B cell (primary cell): ENCODE results near the gene TRPM8. TPM values are rescaled to one million over a fixed set of nuclear protein-coding genes. Genes with fewer than 3 reads are reported as not detected.

ENCODE experiments used
- ATAC-seq: fragments of 200-7000 bp; cut with Tn5 transposase; one replicate; pipeline ENCODE4 v1.10.0; 2021; ENCODE audit warnings: low read depth, mild to moderate bottlenecking, moderate number of reproducible peaks, moderate library complexity
- CTCF ChIA-PET: fragments of 350-600 bp; sonication (Branson Sonifier 250); formaldehyde crosslinking; loops from one replicate; lab custom pipeline; 2021; ENCODE audit warnings: antibody characterized with exemption, inconsistent platforms; lab: Charles Lee
- POLR2A ChIA-PET: fragments of 350-600 bp; sonication (Branson Sonifier 250); formaldehyde crosslinking; loops from one replicate; lab custom pipeline; 2021; ENCODE audit warnings: antibody characterized with exemption; lab: Charles Lee
- DNase-seq: peaks from one replicate; pipeline ENCODE4 v3.0.0; 2013
- H2AFZ ChIP-seq: 2 replicates; pipeline ENCODE4 v1.6.1; 2012; ENCODE audit warnings: mild to moderate bottlenecking, low read depth, low read length; ENCODE audit not compliant: insufficient read depth, poor library complexity, severe bottlenecking
- H3K27ac ChIP-seq, 2 donors: 1 replicate in 1 of 2; 2 replicates in 1 of 2; pipeline ENCODE4 v1.5.1; 2012 to 2013; ENCODE audit warnings: low read length in 2 of 2, mild to moderate bottlenecking in 2 of 2, moderate library complexity in 1 of 2
- H3K27me3 ChIP-seq, 4 experiments: fragments of 200-600 bp in 1 of 4; sonication (generic) in 1 of 4; replicated peaks in 1 of 4; 1 replicate in 2 of 4; 2 replicates in 2 of 4; pipeline versions ENCODE4 v1.6.1 to v1.7.0; 2013 to 2016; ENCODE audit warnings: low read length in 3 of 4, mild to moderate bottlenecking in 2 of 4, mixed read lengths in 1 of 4, moderate library complexity in 1 of 4; ENCODE audit not compliant: insufficient read depth in 4 of 4, control insufficient read depth in 3 of 4; ENCODE audit errors: control extremely low read depth in 1 of 4
- H3K36me3 ChIP-seq, 2 experiments: replicated peaks in 1 of 2; 1 replicate in 1 of 2; 2 replicates in 1 of 2; pipeline versions ENCODE4 v1.6.1 to v1.7.1; 2013; ENCODE audit warnings: low read length in 1 of 2; ENCODE audit not compliant: insufficient read depth in 2 of 2, control insufficient read depth in 1 of 2; ENCODE audit errors: control extremely low read depth in 1 of 2, extremely low read depth in 1 of 2
- H3K4me1 ChIP-seq, 2 donors: fragments of 200-600 bp in 1 of 2; sonication (generic) in 1 of 2; 1 replicate in 1 of 2; 2 replicates in 1 of 2; pipeline versions ENCODE4 v1.5.1 to v1.6.1; 2013 to 2017; ENCODE audit warnings: low read length in 2 of 2; ENCODE audit not compliant: control insufficient read depth in 2 of 2, insufficient read depth in 2 of 2
- H3K4me2 ChIP-seq: replicated peaks from 2 replicates; pipeline ENCODE3; 2012; ENCODE audit warnings: mild to moderate bottlenecking, low read depth, low read length; ENCODE audit not compliant: poor library complexity, severe bottlenecking
- H3K4me3 ChIP-seq, 5 experiments: fragments of 200-600 bp in 1 of 5; sonication (generic) in 1 of 5; 1 replicate in 3 of 5; 2 replicates in 2 of 5; pipeline versions ENCODE4 v1.5.1 to v1.7.0; 2011 to 2016; ENCODE audit warnings: low read length in 4 of 5, mild to moderate bottlenecking in 4 of 5, low read depth in 2 of 5, control low read depth in 1 of 5, moderate library complexity in 1 of 5; ENCODE audit not compliant: insufficient read depth in 1 of 5; ENCODE audit errors: control extremely low read depth in 1 of 5, extremely low read depth in 1 of 5
- H3K79me2 ChIP-seq: fragments of 200-600 bp; sonication (generic); one replicate; pipeline ENCODE4 v1.6.0; 2016; ENCODE audit warnings: low read length; ENCODE audit not compliant: control insufficient read depth, insufficient read depth
- H3K9ac ChIP-seq: fragments of 200-600 bp; sonication (generic); 2 replicates; pipeline ENCODE4 v1.6.1; 2017; ENCODE audit warnings: mild to moderate bottlenecking, low read length, moderate library complexity
- H3K9me3 ChIP-seq, 3 donors: one replicate each; pipeline versions ENCODE4 v1.6.1 to v1.7.1; 2013; ENCODE audit warnings: low read length in 2 of 3; ENCODE audit not compliant: control insufficient read depth in 2 of 3, insufficient read depth in 1 of 3; ENCODE audit errors: control extremely low read depth in 1 of 3
- H4K20me1 ChIP-seq: 2 replicates; pipeline ENCODE4 v1.6.0; 2012; ENCODE audit warnings: mild to moderate bottlenecking, low read length; ENCODE audit not compliant: insufficient read depth, control insufficient read depth, poor library complexity, severe bottlenecking
- H3K27ac Mint-ChIP-seq: one replicate; pipeline ENCODE4 v1.8.0; 2021; ENCODE audit warnings: mixed read lengths
- H3K27me3 Mint-ChIP-seq: one replicate; pipeline ENCODE4 v1.8.0; 2021; ENCODE audit warnings: mixed read lengths
- H3K4me1 Mint-ChIP-seq: one replicate; pipeline ENCODE4 v1.8.0; 2021; ENCODE audit warnings: mixed read lengths
- H3K4me3 Mint-ChIP-seq: one replicate; pipeline ENCODE4 v1.8.0; 2021; ENCODE audit warnings: mixed read lengths
- H3K9me3 Mint-ChIP-seq: one replicate; pipeline ENCODE4 v1.8.0; 2022; ENCODE audit warnings: mixed read lengths; ENCODE audit not compliant: insufficient read depth
- EZH2 ChIP-seq: IDR thresholded peaks from 2 replicates; pipeline ENCODE4 v1.6.1; 2012; ENCODE audit warnings: borderline replicate concordance, low read depth, mild to moderate bottlenecking, moderate library complexity, low read length; ENCODE audit not compliant: insufficient read depth, poor library complexity, severe bottlenecking
- WGBS: methylation state at CpG from one replicate; pipeline ENCODE4 v1.1.5; 2013; ENCODE audit warnings: missing lambda C conversion rate; ENCODE audit not compliant: insufficient coverage; 5-methylcytosine and 5-hydroxymethylcytosine counted together
- intact Hi-C: fragments of 100-400 bp; cut with micrococcal nuclease; formaldehyde crosslinking; loops from one replicate; pipeline ENCODE4 v1.10.0; 2022
- polyA plus RNA-seq: library from polyadenylated mRNA; depleted of rRNA; stranded (reverse); fragments of >200 nt; gene quantifications from 2 replicates; pipeline ENCODE4 v1.2.3, GENCODE V29; 2012
- total RNA-seq, 2 donors: library from RNA; stranded (reverse); fragments of 120-200 nt in 1 of 2; gene quantifications; 1 replicate in 1 of 2; 2 replicates in 1 of 2; pipeline versions ENCODE4 v1.2.3 to v1.2.4, GENCODE V29; 2013 to 2022
- TF ChIP-seq, protein P1 (sequence below): fragments of 200-600 bp; IDR thresholded peaks from one replicate; pipeline ENCODE4 v1.8.0; 2022; ENCODE audit warnings: antibody characterized with exemption, mild to moderate bottlenecking

Gene TRPM8
- total and polyA plus RNA-seq, 2 donors (not counting 1 experiment from before 2014, with no cell fraction given): not detected

DNA sequence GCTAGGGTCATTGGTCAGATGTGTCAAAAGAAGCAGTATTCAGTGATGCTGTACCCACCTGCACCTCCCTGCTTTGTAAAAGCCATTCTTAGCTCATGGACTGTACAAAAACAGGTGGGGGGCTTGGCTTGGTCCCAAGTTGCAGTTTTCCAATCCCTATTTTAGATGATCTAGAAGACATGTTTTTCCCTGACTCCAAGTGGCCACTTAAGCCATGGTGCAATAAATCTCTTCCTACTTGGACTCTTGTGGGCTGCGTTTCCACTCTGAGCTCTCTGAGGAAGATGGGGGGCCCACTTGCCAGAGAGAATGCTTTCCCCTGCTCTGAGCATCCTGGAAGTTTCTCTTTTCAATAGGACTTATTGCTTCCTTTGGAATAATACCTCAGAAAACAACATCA lies 76.3 kb downstream of the TRPM8 start:
- H3K27me3 ChIP-seq: peaks cover 0 to 13% (median 5%) of the 10 kb centered on the region in 4 experiments
- Mint-ChIP-seq H3K27me3 (peaks cover 28% of the 10 kb centered on the region), H3K4me1 (peaks cover 16% of the 10 kb centered on the region), H3K9me3 (no peaks in the 10 kb centered on the region), H3K4me3 (no peak overlapping the region), H3K27ac (no peak overlapping the region)
- ChIA-PET POLR2A (interaction anchor here (0.6 kb wide), 1 partner anchor 19 kb away, joined by 6 read pairs; no protein-coding TSS in a partner anchor), CTCF (no interaction called here)
- intact Hi-C loops: no loop called here
- H3K9me3 ChIP-seq: no peaks in the 10 kb centered on the region
- peaks cover 11 to 14% of the 10 kb centered on the region in 2 donors for H3K4me1 ChIP-seq
- ATAC-seq (no peak), DNase-seq (no peak)
- no peaks in the 10 kb centered on the region for H3K79me2 ChIP-seq
- H3K4me3 ChIP-seq: no peak overlapping the region
- WGBS: no CpG with 5 or more reads among the region's 1 CpG
- no peak overlapping the region for H3K9ac ChIP-seq
- H3K27ac ChIP-seq: no peak overlapping the region
- TF ChIP-seq, protein P1, sequence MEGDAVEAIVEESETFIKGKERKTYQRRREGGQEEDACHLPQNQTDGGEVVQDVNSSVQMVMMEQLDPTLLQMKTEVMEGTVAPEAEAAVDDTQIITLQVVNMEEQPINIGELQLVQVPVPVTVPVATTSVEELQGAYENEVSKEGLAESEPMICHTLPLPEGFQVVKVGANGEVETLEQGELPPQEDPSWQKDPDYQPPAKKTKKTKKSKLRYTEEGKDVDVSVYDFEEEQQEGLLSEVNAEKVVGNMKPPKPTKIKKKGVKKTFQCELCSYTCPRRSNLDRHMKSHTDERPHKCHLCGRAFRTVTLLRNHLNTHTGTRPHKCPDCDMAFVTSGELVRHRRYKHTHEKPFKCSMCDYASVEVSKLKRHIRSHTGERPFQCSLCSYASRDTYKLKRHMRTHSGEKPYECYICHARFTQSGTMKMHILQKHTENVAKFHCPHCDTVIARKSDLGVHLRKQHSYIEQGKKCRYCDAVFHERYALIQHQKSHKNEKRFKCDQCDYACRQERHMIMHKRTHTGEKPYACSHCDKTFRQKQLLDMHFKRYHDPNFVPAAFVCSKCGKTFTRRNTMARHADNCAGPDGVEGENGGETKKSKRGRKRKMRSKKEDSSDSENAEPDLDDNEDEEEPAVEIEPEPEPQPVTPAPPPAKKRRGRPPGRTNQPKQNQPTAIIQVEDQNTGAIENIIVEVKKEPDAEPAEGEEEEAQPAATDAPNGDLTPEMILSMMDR: no peak
- no peak for TF ChIP-seq EZH2
- no peaks in the 10 kb centered on the region for H3K36me3 ChIP-seq
- H3K4me2 ChIP-seq: no peak overlapping the region
- no peaks in the 10 kb centered on the region for H4K20me1 ChIP-seq
- H2AFZ ChIP-seq: no peak overlapping the region

DNA sequence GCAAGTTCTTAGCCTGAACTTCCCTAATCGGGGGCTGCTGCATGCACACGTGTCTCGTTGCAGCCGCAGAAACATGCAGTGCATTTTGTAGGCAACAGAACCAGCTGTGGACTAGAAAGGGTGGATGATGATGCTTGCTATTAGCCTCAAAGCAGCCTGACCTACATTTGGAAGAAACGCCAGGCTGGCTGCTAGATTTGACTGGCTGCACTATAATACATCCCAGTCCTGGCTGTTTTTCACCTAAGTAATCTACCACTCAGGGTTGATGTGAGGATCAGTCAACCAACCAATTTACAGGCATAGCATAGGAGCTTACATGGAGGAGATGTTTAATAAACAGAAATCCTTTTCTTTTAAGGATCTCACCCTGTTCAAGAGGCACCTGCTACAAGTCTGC lies 77.0 kb downstream of the TRPM8 start:
- H3K27me3 ChIP-seq: peaks cover 0 to 13% (median 5%) of the 10 kb centered on the region in 4 experiments
- no peaks in the 10 kb centered on the region for H3K9me3 ChIP-seq
- ATAC-seq: no peak
- Mint-ChIP-seq H3K4me1 (peaks cover 16% of the 10 kb centered on the region), H3K9me3 (no peaks in the 10 kb centered on the region), H3K27ac (no peak overlapping the region), H3K27me3 (peaks cover 25% of the 10 kb centered on the region), H3K4me3 (no peak overlapping the region)
- CTCF ChIA-PET: no interaction called here
- H3K79me2 ChIP-seq: no peaks in the 10 kb centered on the region
- H4K20me1 ChIP-seq: no peaks in the 10 kb centered on the region
- H3K4me1 ChIP-seq: peaks cover 11 to 14% of the 10 kb centered on the region in 2 donors
- H3K27ac ChIP-seq: no peak overlapping the region
- DNase-seq: no peak
- H2AFZ ChIP-seq: no peak overlapping the region
- 93% methylated on average over 3 of the region's 5 CpGs for WGBS
- no peak overlapping the region for H3K4me2 ChIP-seq
- no peak overlapping the region for H3K9ac ChIP-seq
- no peak overlapping the region for H3K4me3 ChIP-seq
- POLR2A ChIA-PET: no interaction called here
- no peaks in the 10 kb centered on the region for H3K36me3 ChIP-seq
- TF ChIP-seq, protein P1: no peak
- TF ChIP-seq EZH2: no peak
- intact Hi-C loops: no loop called here
